H9 (cell line): ENCODE data around the gene RBM45. TPM values are rescaled to one million over a fixed set of nuclear protein-coding genes. Genes with fewer than 3 reads are reported as not detected.

Experiments used
- DNase-seq: peaks from one replicate; pipeline ENCODE4 v3.0.0-alpha.2; 2017
- H2AFZ ChIP-seq: one replicate; pipeline ENCODE4 v1.6.1; 2013; ENCODE audit warnings: mild to moderate bottlenecking, low read length, control low read depth, moderate library complexity
- H2AK5ac ChIP-seq: 2 replicates; pipeline ENCODE4 v1.6.1; 2013; ENCODE audit warnings: low read length, control low read depth, mixed read lengths; ENCODE audit not compliant: insufficient read length
- H2BK120ac ChIP-seq: one replicate; pipeline ENCODE4 v1.6.1; 2013; ENCODE audit warnings: low read depth, mild to moderate bottlenecking, low read length, control low read depth, inconsistent platforms; ENCODE audit not compliant: poor library complexity, severe bottlenecking
- H2BK12ac ChIP-seq: 2 replicates; pipeline ENCODE4 v1.6.1; 2013; ENCODE audit warnings: low read length, control low read depth, mixed read lengths, low read depth; ENCODE audit not compliant: insufficient read length
- H2BK15ac ChIP-seq: 2 replicates; pipeline ENCODE4 v1.6.1; 2013; ENCODE audit warnings: low read depth, low read length, control low read depth
- H2BK20ac ChIP-seq: one replicate; pipeline ENCODE4 v1.6.1; 2013; ENCODE audit warnings: low read depth, mild to moderate bottlenecking, low read length, control low read depth, inconsistent platforms; ENCODE audit not compliant: poor library complexity, severe bottlenecking
- H2BK5ac ChIP-seq: 2 replicates; pipeline ENCODE4 v1.6.1; 2013; ENCODE audit warnings: low read length, control low read depth, mixed read lengths; ENCODE audit not compliant: insufficient read length
- H3K14ac ChIP-seq: 2 replicates; pipeline ENCODE4 v1.6.1; 2013; ENCODE audit warnings: low read length, control low read depth; ENCODE audit not compliant: insufficient read depth
- H3K18ac ChIP-seq: 2 replicates; pipeline ENCODE4 v1.6.1; 2013; ENCODE audit warnings: low read depth, mild to moderate bottlenecking, mixed read lengths, low read length, control low read depth; ENCODE audit not compliant: insufficient read length
- H3K23ac ChIP-seq: 2 replicates; pipeline ENCODE4 v1.6.1; 2013; ENCODE audit warnings: low read length, control low read depth, mixed read lengths, low read depth; ENCODE audit not compliant: insufficient read length
- H3K23me2 ChIP-seq: 2 replicates; pipeline ENCODE4 v1.6.1; 2013; ENCODE audit warnings: low read depth, mild to moderate bottlenecking, mixed read lengths, low read length, control low read depth; ENCODE audit not compliant: insufficient read length, poor library complexity, severe bottlenecking
- H3K27ac ChIP-seq: 2 replicates; pipeline ENCODE4 v1.5.1; 2013; ENCODE audit warnings: low read length, control low read depth, mixed read lengths, low read depth; ENCODE audit not compliant: insufficient read length
- H3K27me3 ChIP-seq: 2 replicates; pipeline ENCODE4 v1.6.1; 2013; ENCODE audit warnings: low read length, control low read depth, inconsistent platforms; ENCODE audit not compliant: insufficient read depth
- H3K4ac ChIP-seq: 2 replicates; pipeline ENCODE4 v1.6.1; 2013; ENCODE audit warnings: low read depth, mild to moderate bottlenecking, control low read depth, inconsistent platforms, low read length, moderate library complexity
- H3K4me1 ChIP-seq: 2 replicates; pipeline ENCODE4 v1.6.1; 2013; ENCODE audit warnings: low read length, control low read depth, inconsistent platforms; ENCODE audit not compliant: insufficient read depth
- H3K4me2 ChIP-seq: 2 replicates; pipeline ENCODE4 v1.6.1; 2013; ENCODE audit warnings: low read length, control low read depth, mixed read lengths; ENCODE audit not compliant: insufficient read length, insufficient read depth
- H3K56ac ChIP-seq: 2 replicates; pipeline ENCODE4 v1.6.1; 2013; ENCODE audit warnings: low read depth, mild to moderate bottlenecking, mixed read lengths, low read length, control low read depth; ENCODE audit not compliant: insufficient read length
- H3K79me1 ChIP-seq: 2 replicates; pipeline ENCODE4 v1.6.1; 2013; ENCODE audit warnings: low read depth, mild to moderate bottlenecking, moderate library complexity, low read length, control low read depth, inconsistent platforms; ENCODE audit not compliant: insufficient read depth, poor library complexity, severe bottlenecking
- H3K79me2 ChIP-seq: 2 replicates; pipeline ENCODE4 v1.6.1; 2013; ENCODE audit warnings: low read length, control low read depth, inconsistent platforms; ENCODE audit not compliant: insufficient read depth
- H3K9ac ChIP-seq: 2 replicates; pipeline ENCODE4 v1.6.1; 2013; ENCODE audit warnings: low read length, control low read depth, mixed read lengths; ENCODE audit not compliant: insufficient read length; ENCODE audit errors: extremely low read depth
- H3K9me3 ChIP-seq: one replicate; pipeline ENCODE4 v1.6.1; 2013; ENCODE audit warnings: low read depth, low read length, inconsistent platforms; ENCODE audit not compliant: control insufficient read depth
- H3T11ph ChIP-seq: one replicate; pipeline ENCODE4 v1.6.1; 2013; ENCODE audit warnings: mild to moderate bottlenecking, low read length, control low read depth, inconsistent platforms
- H4K20me1 ChIP-seq: one replicate; pipeline ENCODE4 v1.6.1; 2013; ENCODE audit not compliant: control insufficient read depth, insufficient read length, insufficient read depth
- H4K5ac ChIP-seq: 2 replicates; pipeline ENCODE4 v1.6.1; 2013; ENCODE audit warnings: low read depth, mild to moderate bottlenecking, mixed read lengths, low read length, control low read depth; ENCODE audit not compliant: insufficient read length
- H4K8ac ChIP-seq: replicated peaks from 2 replicates; pipeline ENCODE4 v1.6.1; 2013; ENCODE audit warnings: low read length, control low read depth, mixed read lengths, low read depth; ENCODE audit not compliant: insufficient read length
- H4K91ac ChIP-seq: 2 replicates; pipeline ENCODE4 v1.6.1; 2013; ENCODE audit warnings: low read depth, mild to moderate bottlenecking, moderate library complexity, mixed read lengths, low read length, control low read depth; ENCODE audit not compliant: insufficient read length
- H3K27ac Mint-ChIP-seq, 3 experiments: 2 replicates in 2 of 3; 3 replicates in 1 of 3; pipeline ENCODE4 v1.8.0; 2020 to 2021; ENCODE audit warnings: mixed read lengths in 3 of 3, mild to moderate bottlenecking in 1 of 3, moderate library complexity in 1 of 3
- H3K27me3 Mint-ChIP-seq: 2 replicates; pipeline ENCODE4 v1.8.0; 2021; ENCODE audit warnings: low read depth, mild to moderate bottlenecking, moderate library complexity, mixed read lengths
- H3K36me3 Mint-ChIP-seq, 3 experiments: 2 replicates in 2 of 3; 3 replicates in 1 of 3; pipeline ENCODE4 v1.8.0; 2020 to 2021; ENCODE audit warnings: low read depth in 3 of 3, mixed read lengths in 3 of 3; ENCODE audit not compliant: insufficient read depth in 1 of 3
- H3K4me1 Mint-ChIP-seq, 2 experiments: 2 replicates each; pipeline ENCODE4 v1.8.0; 2020; ENCODE audit warnings: mixed read lengths in 2 of 2
- H3K4me3 Mint-ChIP-seq, 2 experiments: 2 replicates in 1 of 2; 3 replicates in 1 of 2; pipeline ENCODE4 v1.8.0; 2020 to 2021; ENCODE audit warnings: mild to moderate bottlenecking in 2 of 2, mixed read lengths in 2 of 2, moderate library complexity in 1 of 2
- H3K9me3 Mint-ChIP-seq, 2 experiments: 2 replicates in 1 of 2; 3 replicates in 1 of 2; pipeline ENCODE4 v1.8.0; 2020; ENCODE audit warnings: mild to moderate bottlenecking in 2 of 2, mixed read lengths in 2 of 2, moderate library complexity in 1 of 2
- CTCF ChIP-seq: fragments of 200-600 bp; sonication (generic); conservative IDR thresholded peaks from 3 replicates; pipeline ENCODE4 v1.8.0; 2021; ENCODE audit warnings: antibody characterized with exemption, mild to moderate bottlenecking
- WGBS: extraction: QIAGEN DNeasy Blood & Tissue Kit; methylation state at CpG from one replicate; pipeline ENCODE4 v1.1.7; 2013; ENCODE audit warnings: missing lambda C conversion rate, low lambda C conversion rate, mixed read lengths; ENCODE audit not compliant: insufficient read length; ENCODE audit errors: extremely low coverage; 5-methylcytosine and 5-hydroxymethylcytosine counted together
- total RNA-seq: library from RNA; stranded (reverse); gene quantifications from 2 replicates; pipeline ENCODE4 v1.2.1, GENCODE V29; 2021

RBM45 gene
- total RNA-seq, 1 experiment from 2014 or later = 13.9 TPM

GRCh38 chr2:178070824-178071223 is 41.4 kb upstream of the RBM45 start:
- Histone ChIP-seq H2BK12ac (no peak overlapping the region), H3K9me3 (no peaks in the 10 kb centered on the region), H2BK5ac (no peak overlapping the region), H2BK20ac (no peak overlapping the region), H2BK15ac (no peak overlapping the region), H3K9ac (no peak overlapping the region), H4K91ac (no peak overlapping the region), H2AFZ (no peak overlapping the region), H4K20me1 (no peaks in the 10 kb centered on the region), H3K14ac (no peak overlapping the region), H3K23me2 (peaks cover 5% of the 10 kb centered on the region), H3K27ac (no peak overlapping the region), H2BK120ac (no peak overlapping the region), H3K23ac (no peak overlapping the region), H3K18ac (no peak overlapping the region), H3K4me1 (no peaks in the 10 kb centered on the region), H3K27me3 (no peaks in the 10 kb centered on the region; the same call in 1 of the 2 replicates), H3K79me1 (no peaks in the 10 kb centered on the region), H4K8ac (no peak overlapping the region), H3K56ac (no peak overlapping the region), H3K79me2 (no peaks in the 10 kb centered on the region), H3K4me2 (no peak overlapping the region), H2AK5ac (no peak overlapping the region), H3K4ac (no peak overlapping the region), H3T11ph (no peak overlapping the region), H4K5ac (no peak overlapping the region)
- Mint-ChIP-seq H3K36me3 (no peaks in the 10 kb centered on the region), H3K27ac (no peak overlapping the region), H3K4me3 (no peak overlapping the region), H3K4me1 (peaks cover 12 to 14% of the 10 kb centered on the region in 2 experiments), H3K9me3 (no peaks in the 10 kb centered on the region; a peak in 2 of 5 replicates), H3K27me3 (peaks cover 60% of the 10 kb centered on the region)
- TF ChIP-seq CTCF = no peak
- no peak for DNase-seq
- no CpG with 5 or more reads among the region's 2 CpGs for WGBS
